KOPT-K1 (cell line): Measurements from ENCODE around the gene HSPE1.
"Not testable (repeated sequence)": the region's sequence is repeated elsewhere in the genome, so short reads cannot be mapped to it uniquely, and the experiment has no call there.

Source experiments
- H3K27ac ChIP-seq: fragments of 200-600 bp; sonication (generic); 2 replicates; pipeline ENCODE4 v1.5.1; 2016; ENCODE audit warnings: antibody characterized with exemption, mild to moderate bottlenecking, low read depth, low read length; ENCODE audit not compliant: poor library complexity, severe bottlenecking
- H3K36me3 ChIP-seq: fragments of 200-600 bp; sonication (generic); 2 replicates; pipeline ENCODE4 v1.5.1; 2017; ENCODE audit warnings: antibody characterized with exemption, mild to moderate bottlenecking, low read length, moderate library complexity; ENCODE audit not compliant: insufficient read depth
- H3K9me3 ChIP-seq: fragments of 200-600 bp; sonication (generic); 2 replicates; pipeline ENCODE4 v1.5.1; 2017; ENCODE audit warnings: antibody characterized with exemption, low read length, mild to moderate bottlenecking; ENCODE audit not compliant: insufficient read depth, poor library complexity, severe bottlenecking

HSPE1 gene

DNA sequence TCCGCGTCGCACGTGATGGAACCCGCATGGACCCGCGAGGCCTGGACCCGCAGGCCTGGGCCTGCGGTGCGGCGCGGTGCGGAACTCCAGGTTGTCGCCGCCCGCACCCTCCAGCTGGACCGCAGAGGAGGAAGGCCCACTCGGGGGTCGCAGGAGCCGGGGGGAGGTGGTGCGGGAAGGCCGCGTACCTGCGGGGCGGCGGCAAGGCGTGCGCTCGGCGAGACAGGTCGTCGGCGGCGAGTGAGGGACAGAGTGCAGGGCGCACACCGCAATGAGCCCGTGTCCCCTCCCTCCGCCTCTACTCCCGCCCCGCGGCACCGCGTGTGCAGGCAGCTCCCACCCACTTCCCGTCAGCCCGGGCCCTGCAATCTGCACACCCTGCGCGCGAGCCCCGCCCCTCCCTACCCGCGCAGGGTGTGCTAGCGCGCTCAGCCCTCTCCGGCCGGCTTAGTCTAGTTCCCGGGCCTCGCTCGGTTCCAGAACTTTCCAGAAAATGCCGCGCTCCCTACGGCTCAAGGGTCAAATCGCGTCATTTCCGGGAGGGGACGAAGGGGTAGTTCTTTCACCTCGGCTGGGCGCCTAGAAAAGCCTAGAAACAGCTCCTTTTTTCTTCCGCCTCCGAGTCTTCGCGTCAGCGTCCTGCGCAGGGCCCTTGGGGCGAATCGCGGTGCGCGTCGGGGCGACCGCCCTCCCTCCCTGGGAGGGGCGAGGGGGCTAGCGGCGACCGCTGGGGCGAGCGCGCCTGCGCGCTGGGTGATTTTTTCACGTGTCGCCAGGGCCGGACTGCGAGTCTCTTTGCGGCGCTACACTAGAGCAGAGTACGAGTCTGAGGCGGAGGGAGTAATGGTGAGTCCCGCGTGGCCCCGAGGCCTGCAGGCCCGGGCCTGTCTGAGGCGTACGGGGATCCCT is at the start of gene HSPE1, which contains the start of gene HSPD1:
HSPE1 (plus strand) TSS at position 786 of the 909 bp plus-strand sequence; CDS start at position 844, 58 bp downstream.
HSPD1 (minus strand) TSS at position 247 of the 909 bp plus-strand sequence. CDS start 992 bp downstream, outside the sequence.
- peaks cover 74% of the 10 kb centered on the region for H3K36me3 ChIP-seq
- H3K9me3 ChIP-seq: no peaks in the 10 kb centered on the region
- peak within 1 kb of the TSS; percentile 92 for H3K27ac ChIP-seq

DNA sequence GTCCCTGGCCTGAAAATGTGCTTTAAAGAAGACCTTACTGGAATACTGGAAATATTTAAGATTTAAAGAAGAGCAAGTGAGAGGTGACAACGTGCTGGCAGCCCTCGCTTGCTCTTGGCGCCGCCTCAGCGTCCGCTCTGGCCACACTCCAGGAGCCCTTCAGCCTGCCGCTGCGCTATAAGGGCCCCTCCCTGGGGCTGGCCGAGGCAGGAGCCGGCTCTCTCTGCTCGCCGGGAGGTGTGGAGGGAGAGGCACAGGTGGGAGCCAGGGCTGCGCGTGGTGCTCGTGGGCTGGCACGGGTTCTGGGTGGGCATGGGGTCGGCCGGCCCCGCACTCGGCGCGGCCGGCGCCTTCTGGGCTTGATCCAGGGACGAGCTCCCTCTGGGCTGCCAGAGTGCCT is 49.7 kb upstream of the HSPE1 start:
- H3K9me3 ChIP-seq: no peaks in the 10 kb centered on the region
- H3K36me3 ChIP-seq: no peaks in the 10 kb centered on the region
- H3K27ac ChIP-seq: no peak overlapping the region

GRCh38 chr2:197450935-197451358 is 49.2 kb upstream of the HSPE1 start:
- not testable (repeated sequence) for H3K36me3 ChIP-seq, H3K9me3 ChIP-seq, H3K27ac ChIP-seq

DNA sequence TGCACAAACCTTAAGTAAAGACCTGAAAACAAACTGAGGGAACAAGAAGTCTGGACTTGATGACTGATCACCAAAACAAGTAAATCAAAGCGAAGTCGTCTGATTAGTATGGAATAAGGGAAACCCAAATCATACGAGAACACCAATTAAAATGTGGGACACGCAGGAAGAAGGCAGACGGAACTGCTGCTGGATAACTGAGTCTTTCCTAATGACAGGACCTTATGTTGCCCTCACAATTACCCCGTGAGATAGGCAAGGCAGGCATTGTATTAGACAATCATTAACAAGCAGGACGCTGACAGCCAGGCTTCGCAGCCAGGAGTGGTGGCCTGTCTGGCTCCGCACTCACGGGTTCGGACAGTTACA is 47.4 kb upstream of the HSPE1 start:
- no peaks in the 10 kb centered on the region for H3K9me3 ChIP-seq
- peak overlapping the region; percentile 85 for H3K27ac ChIP-seq
- H3K36me3 ChIP-seq: no peaks in the 10 kb centered on the region

DNA sequence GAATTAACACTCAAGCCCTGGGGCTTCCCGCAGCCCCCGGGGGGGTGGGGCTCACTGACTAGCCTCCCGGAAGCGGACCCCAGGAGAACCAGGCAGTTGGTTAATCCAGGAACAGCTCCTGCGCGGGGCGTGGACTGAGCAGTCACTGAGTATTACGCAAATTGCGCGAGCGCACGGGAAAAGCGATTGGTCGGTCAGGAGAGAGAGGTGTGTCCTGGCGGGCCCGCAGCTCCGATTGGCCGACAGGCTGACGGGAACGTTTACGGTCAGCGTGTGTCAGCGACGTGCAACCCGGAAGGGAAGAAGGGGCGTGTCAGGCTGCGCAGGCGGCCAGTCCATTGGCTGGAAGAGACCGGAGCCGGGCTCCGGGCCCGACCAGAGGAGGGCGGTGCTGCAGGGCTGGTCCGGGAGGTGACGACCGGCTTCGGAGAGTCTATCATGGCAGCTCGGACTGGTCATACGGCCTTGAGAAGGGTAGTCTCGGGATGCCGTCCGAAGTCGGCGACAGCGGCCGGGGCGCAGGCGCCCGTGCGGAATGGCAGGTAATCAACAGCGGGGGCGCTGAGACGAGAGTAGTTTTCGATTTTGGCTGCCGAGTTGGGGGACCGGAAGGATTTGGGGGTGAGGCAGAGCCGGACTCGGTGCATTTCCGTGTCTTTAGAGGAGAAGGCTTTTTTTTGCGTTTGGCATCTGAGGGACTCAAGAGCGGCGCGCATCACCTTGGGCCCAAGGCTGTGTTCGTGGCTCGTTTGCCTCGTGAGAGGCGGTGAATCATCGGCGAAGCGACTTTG is 46.9 kb upstream of the HSPE1 start, which contains the start of gene COQ10B:
COQ10B (plus strand) TSS at position 430 of the 791 bp plus-strand sequence; CDS start at position 439, 9 bp downstream.
- Histone ChIP-seq H3K9me3 (no peaks in the 10 kb centered on the region), H3K36me3 (no peaks in the 10 kb centered on the region), H3K27ac (peak within 1 kb of the TSS; percentile 85)

- no peaks in the 10 kb centered on the region for H3K9me3 ChIP-seq
- H3K27ac ChIP-seq: peak overlapping the region; percentile 85
- H3K36me3 ChIP-seq: no peaks in the 10 kb centered on the region
Measured at GRCh38 chr2:197453914-197454398, 46.2 kb upstream of the HSPE1 start.

DNA sequence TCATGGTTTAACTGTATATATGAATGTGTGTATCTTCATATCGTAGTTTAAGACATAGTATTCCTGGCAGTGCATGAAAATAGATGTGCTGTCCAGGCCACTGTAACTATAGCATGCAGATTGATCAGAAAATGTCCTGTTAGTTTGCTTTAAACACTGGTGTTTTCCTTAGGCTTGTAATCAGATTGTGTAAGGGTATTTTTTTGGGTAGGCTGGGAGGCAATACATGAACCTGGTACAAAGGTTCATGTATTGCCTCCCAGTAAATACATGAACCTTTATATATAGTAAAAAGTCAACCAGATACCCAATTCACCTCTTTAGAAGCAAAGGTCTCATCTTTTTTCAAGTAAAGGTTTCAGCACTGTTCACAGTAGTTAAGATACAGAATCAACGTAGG is 45.3 kb upstream of the HSPE1 start:
- Histone ChIP-seq H3K9me3 (no peaks in the 10 kb centered on the region), H3K27ac (peak overlapping the region; percentile 85), H3K36me3 (peaks cover 9% of the 10 kb centered on the region)

DNA sequence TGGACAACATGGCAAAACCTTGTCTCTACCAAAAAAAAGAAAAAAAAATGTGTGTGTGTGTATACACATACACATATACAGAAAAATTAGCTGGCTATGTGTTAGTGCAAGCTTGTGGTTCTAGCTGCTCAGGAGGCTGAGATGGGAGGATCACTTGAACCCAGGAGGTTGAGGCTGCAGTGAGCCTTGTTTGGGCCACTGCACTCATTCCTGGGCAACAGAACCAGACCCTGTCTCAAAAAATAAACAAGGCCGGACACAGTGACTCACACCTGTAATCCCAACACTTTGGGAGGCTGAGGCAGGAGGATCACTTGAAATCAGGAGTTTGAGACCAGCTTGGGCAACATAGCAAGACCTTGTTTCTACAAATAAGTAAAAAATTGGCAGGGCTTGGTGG is 44.8 kb upstream of the HSPE1 start:
- Histone ChIP-seq H3K9me3 (no peaks in the 10 kb centered on the region), H3K27ac (no peak overlapping the region), H3K36me3 (peaks cover 14% of the 10 kb centered on the region)

DNA sequence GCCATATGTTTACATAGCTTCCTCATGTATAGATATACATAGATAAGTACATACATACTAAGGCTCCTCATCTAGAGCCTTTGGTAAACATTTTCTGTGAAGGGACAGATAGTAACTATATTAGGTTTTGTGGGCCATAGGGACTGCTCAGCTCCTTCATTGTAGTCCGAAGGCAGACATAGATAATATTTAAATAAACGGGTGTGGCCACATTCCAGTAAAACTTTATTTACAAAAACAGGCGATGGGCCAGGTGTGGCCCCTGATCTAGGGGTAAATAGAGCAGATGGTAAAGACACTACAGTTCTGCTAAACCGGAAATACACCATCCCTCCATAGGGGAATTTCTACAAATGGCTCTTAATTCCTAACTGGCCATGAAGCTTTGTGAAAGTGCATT is 39.5 kb upstream of the HSPE1 start:
- Histone ChIP-seq H3K9me3 (no peaks in the 10 kb centered on the region), H3K27ac (no peak overlapping the region)

GRCh38 chr2:197461057-197461456 is 39.1 kb upstream of the HSPE1 start:
- peaks cover 60% of the 10 kb centered on the region for H3K36me3 ChIP-seq
- no peak overlapping the region for H3K27ac ChIP-seq
- H3K9me3 ChIP-seq: no peaks in the 10 kb centered on the region

More for the DNA sequence above, 39.5 kb upstream of the HSPE1 start:
- H3K36me3 ChIP-seq: peaks cover 56% of the 10 kb centered on the region

DNA sequence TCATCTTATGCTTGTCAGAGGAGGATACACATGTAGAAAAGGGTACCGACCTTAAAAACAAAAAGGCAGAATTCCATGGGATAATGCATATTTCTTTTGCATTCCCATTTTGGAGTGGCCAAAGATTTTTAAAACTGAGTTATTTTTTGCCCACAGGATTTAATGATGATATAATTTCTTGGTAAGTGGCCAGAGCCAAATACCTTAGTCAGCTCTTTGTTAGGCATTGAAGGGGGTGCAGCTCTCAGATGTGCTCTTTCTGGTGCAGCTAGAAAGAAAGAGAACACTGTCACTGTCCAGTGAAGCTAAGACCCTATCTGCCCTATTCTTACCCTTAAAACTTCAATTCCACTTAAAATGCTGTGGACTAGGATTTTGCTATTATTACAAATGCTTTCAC is 36.0 kb upstream of the HSPE1 start:
- Histone ChIP-seq H3K27ac (no peak overlapping the region), H3K36me3 (peaks cover 87% of the 10 kb centered on the region), H3K9me3 (no peaks in the 10 kb centered on the region)

DNA sequence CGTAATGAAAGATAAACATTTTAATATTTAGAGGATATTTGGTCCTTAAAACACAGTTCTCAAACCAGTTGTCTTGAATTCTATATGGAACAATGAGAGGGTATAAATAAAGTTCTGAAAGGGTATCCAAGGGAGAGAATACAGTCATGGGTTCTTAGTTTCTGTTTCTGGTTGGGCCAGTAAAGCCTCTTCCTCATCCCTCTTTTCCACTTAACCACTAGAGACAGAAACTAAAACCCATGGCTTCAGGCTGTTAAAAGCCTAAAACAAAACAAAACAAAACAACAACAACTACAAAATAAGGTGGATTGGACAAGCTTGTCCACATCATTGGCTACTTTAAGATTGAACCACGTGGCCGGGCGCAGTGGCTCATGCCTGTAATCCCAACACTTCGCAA is 28.0 kb upstream of the HSPE1 start:
- Histone ChIP-seq H3K9me3 (no peaks in the 10 kb centered on the region), H3K27ac (no peak overlapping the region), H3K36me3 (peaks cover 97% of the 10 kb centered on the region)

GRCh38 chr2:197477797-197478196 is 22.4 kb upstream of the HSPE1 start:
- Histone ChIP-seq H3K27ac (no peak overlapping the region), H3K36me3 (peaks cover 75% of the 10 kb centered on the region), H3K9me3 (no peaks in the 10 kb centered on the region)

DNA sequence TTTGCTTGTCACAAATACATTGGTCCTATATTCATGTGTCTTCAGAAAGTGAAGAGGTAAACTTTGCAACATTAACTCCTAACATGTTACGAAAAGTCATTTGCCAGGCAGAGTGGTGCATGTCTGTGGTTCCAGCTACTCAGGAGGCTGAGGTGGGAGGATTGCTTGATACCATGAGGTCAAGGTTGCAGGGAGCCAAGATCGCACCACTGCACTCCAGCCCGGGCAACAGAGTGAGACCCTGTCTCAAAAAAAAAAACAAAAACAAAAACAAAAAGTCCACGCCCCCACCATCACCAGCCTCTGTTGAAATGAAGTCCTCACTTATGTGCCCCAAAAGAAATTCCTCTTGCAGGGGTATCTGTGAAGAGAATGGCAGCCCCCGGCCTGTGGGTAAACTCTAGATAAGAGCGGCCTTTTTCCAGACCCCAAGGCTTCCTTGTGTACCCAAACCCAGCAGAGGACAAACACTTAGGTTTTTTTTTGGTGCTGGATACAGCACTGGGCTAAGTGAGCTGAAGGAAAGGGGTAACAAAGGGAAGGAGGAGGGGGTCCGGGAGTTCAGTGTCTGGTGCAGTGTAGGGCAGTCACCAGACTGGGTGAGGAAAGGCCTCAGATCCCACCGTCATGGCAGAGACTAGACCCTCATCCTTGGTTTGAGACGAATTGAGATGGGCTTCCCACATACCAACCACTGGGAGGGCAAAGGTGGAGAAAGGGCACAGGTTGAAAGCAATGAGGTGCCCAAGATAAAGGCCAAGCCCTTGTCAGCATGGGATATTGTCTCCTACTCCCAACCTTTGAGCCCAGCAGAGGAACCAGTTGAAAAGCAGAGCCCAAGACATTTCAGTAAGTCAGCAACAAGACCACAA is 19.8 kb upstream of the HSPE1 start:
- H3K9me3 ChIP-seq: peaks cover 19% of the 10 kb centered on the region
- H3K36me3 ChIP-seq: peaks cover 72% of the 10 kb centered on the region
- H3K27ac ChIP-seq: no peak overlapping the region
